HCT116 (cell line): ENCODE results near the gene IGF2BP3. TPM values are rescaled to one million over a fixed set of nuclear protein-coding genes. Genes with fewer than 3 reads are reported as not detected.

ENCODE experiments used
- ATAC-seq: fragments of 200-7000 bp; cut with Tn5 transposase; 2 replicates; pipeline ENCODE4 v1.9.1; 2020; ENCODE audit warnings: mild to moderate bottlenecking, moderate library complexity
- BruUV-seq: library from RNA; stranded (reverse); fragments of 400-500 nt; replicated peaks from 2 replicates; lab custom pipeline; 2021; lab: Mats Ljungman, UMichigan
- CTCF ChIA-PET: fragments of 300-600 bp; sonication (Branson Sonifier 250); formaldehyde crosslinking; loops from one replicate; lab custom pipeline; 2021; ENCODE audit warnings: antibody characterized with exemption; lab: Charles Lee
- POLR2A ChIA-PET: fragments of 300-600, 350-600 bp; sonication (Branson Sonifier 250); formaldehyde crosslinking; loops from one replicate; lab custom pipeline; 2021; ENCODE audit warnings: antibody characterized with exemption; lab: Charles Lee
- RAD21 ChIA-PET, 2 experiments: fragments of 300-600 bp; sonication (Branson Sonifier 250); formaldehyde crosslinking; loops; one replicate each; lab custom pipeline; 2023; ENCODE audit warnings: low total read pairs in 2 of 2; ENCODE audit not compliant: uncharacterized antibody in 2 of 2, unreplicated experiment in 2 of 2, low non-redundant PET in 1 of 2; lab: Charles Lee
- DNase-seq: peaks from one replicate; pipeline ENCODE4 v3.0.0-alpha.2; 2010; ENCODE audit warnings: low read depth, low spot score
- H2AFZ ChIP-seq: fragments of 200-600 bp; shearing (Covaris generic), sonication (generic); 2 replicates; pipeline ENCODE4 v1.6.1; 2017; ENCODE audit warnings: low read depth, mixed run types, mixed read lengths, antibody characterized with exemption, low read length; ENCODE audit not compliant: poor library complexity, severe bottlenecking
- H3K27ac ChIP-seq: 2 replicates; pipeline ENCODE4 v1.5.1; 2012; ENCODE audit warnings: low read depth, low read length
- H3K27me3 ChIP-seq: fragments of 200-600 bp; sonication (generic); 2 replicates; pipeline ENCODE4 v1.6.1; 2016; ENCODE audit warnings: mixed run types, low read length, mixed read lengths; ENCODE audit not compliant: insufficient read depth
- H3K36me3 ChIP-seq, 2 experiments: fragments of 200-500 bp in 1 of 2; fragments of 200-600 bp in 1 of 2; sonication (Bioruptor generic) in 1 of 2; sonication (generic) in 1 of 2; 2 replicates each; pipeline versions ENCODE4 v1.5.1 to v1.6.1; 2014 to 2016; ENCODE audit warnings: low read length in 2 of 2, inconsistent platforms in 1 of 2, mixed read lengths in 1 of 2, mixed run types in 1 of 2; ENCODE audit not compliant: insufficient read depth in 2 of 2, control insufficient read depth in 1 of 2
- H3K4me1 ChIP-seq, 2 experiments: fragments of 200-600 bp in 1 of 2; sonication (generic) in 1 of 2; 2 replicates each; pipeline versions ENCODE4 v1.5.1 to v1.6.1; 2012 to 2017; ENCODE audit warnings: low read length in 2 of 2, inconsistent platforms in 1 of 2, mild to moderate bottlenecking in 1 of 2, mixed read lengths in 1 of 2, mixed run types in 1 of 2, moderate library complexity in 1 of 2; ENCODE audit not compliant: insufficient read depth in 2 of 2, control insufficient read depth in 1 of 2
- H3K4me2 ChIP-seq: fragments of 200-600 bp; sonication (generic); 2 replicates; pipeline ENCODE4 v1.6.1; 2017; ENCODE audit warnings: mixed run types, low read length, mixed read lengths
- H3K4me3 ChIP-seq, 2 experiments: fragments of 200-600 bp in 1 of 2; sonication (generic) in 1 of 2; replicated peaks in 1 of 2; 2 replicates each; pipeline ENCODE4 v1.5.1; 2011 to 2016; ENCODE audit warnings: low read length in 2 of 2, control low read depth in 1 of 2, low read depth in 1 of 2, mild to moderate bottlenecking in 1 of 2, mixed read lengths in 1 of 2, mixed run types in 1 of 2
- H3K79me2 ChIP-seq: fragments of 200-600 bp; sonication (generic); 2 replicates; pipeline ENCODE4 v1.6.1; 2017; ENCODE audit warnings: mild to moderate bottlenecking, mixed run types, low read length, moderate library complexity, mixed read lengths; ENCODE audit not compliant: insufficient read depth
- H3K9ac ChIP-seq: fragments of 200-600 bp; sonication (generic); 2 replicates; pipeline ENCODE4 v1.6.1; 2016; ENCODE audit warnings: low read length, mixed read lengths
- H3K9me2 ChIP-seq: fragments of 200-600 bp; sonication (generic), shearing (Covaris generic); 2 replicates; pipeline ENCODE4 v1.6.1; 2017; ENCODE audit warnings: mixed run types, mild to moderate bottlenecking, moderate library complexity; ENCODE audit not compliant: insufficient read depth
- H3K9me3 ChIP-seq, 2 experiments: fragments of 200-500 bp in 1 of 2; fragments of 200-600 bp in 1 of 2; sonication (Bioruptor generic) in 1 of 2; sonication (generic) in 1 of 2; 2 replicates each; pipeline ENCODE4 v1.6.1; 2014 to 2017; ENCODE audit warnings: low read length in 2 of 2, mixed read lengths in 2 of 2, inconsistent platforms in 1 of 2, low read depth in 1 of 2, mild to moderate bottlenecking in 1 of 2, mixed run types in 1 of 2, moderate library complexity in 1 of 2; ENCODE audit not compliant: control insufficient read depth in 1 of 2, insufficient read depth in 1 of 2
- H4K20me1 ChIP-seq: fragments of 200-600 bp; sonication (generic), shearing (Covaris generic); 2 replicates; pipeline ENCODE4 v1.6.1; 2017; ENCODE audit warnings: mixed run types, mild to moderate bottlenecking, moderate library complexity; ENCODE audit not compliant: insufficient read depth
- EGR1 ChIP-seq: IDR thresholded peaks from 2 replicates; pipeline ENCODE4 v1.6.1; 2012; ENCODE audit warnings: low read depth
- JUND ChIP-seq: IDR thresholded peaks from 2 replicates; pipeline ENCODE4 v1.6.1; 2012
- MAX ChIP-seq: IDR thresholded peaks from 2 replicates; pipeline ENCODE4 v1.6.1; 2012
- YY1 ChIP-seq: IDR thresholded peaks from 2 replicates; pipeline ENCODE4 v1.6.1; 2011; ENCODE audit warnings: low read length, low read depth, moderate library complexity, mild to moderate bottlenecking; ENCODE audit not compliant: insufficient replicate concordance; ENCODE audit errors: extremely low read depth
- ZBTB33 ChIP-seq: IDR thresholded peaks from 2 replicates; pipeline ENCODE4 v1.6.1; 2011; ENCODE audit warnings: mild to moderate bottlenecking, low read length, moderate library complexity; ENCODE audit not compliant: insufficient replicate concordance; ENCODE audit errors: extremely low read depth
- ZNF274 ChIP-seq: fragments of 200-500 bp; sonication (Bioruptor generic); IDR thresholded peaks from 2 replicates; pipeline ENCODE4 v1.6.1; 2014; ENCODE audit warnings: mild to moderate bottlenecking, low read depth, low read length, inconsistent platforms
- intact Hi-C: fragments of 100-400 bp; cut with micrococcal nuclease; formaldehyde crosslinking; loops from 2 replicates; pipeline ENCODE4 v1.10.0; 2022
- total RNA-seq: library from RNA; stranded (reverse); gene quantifications from one replicate; pipeline ENCODE4 v1.2.1, GENCODE V29; 2021; ENCODE audit not compliant: unreplicated experiment

The IGF2BP3 gene
- total RNA-seq, 1 experiment from 2014 or later: 79.1 TPM

DNA sequence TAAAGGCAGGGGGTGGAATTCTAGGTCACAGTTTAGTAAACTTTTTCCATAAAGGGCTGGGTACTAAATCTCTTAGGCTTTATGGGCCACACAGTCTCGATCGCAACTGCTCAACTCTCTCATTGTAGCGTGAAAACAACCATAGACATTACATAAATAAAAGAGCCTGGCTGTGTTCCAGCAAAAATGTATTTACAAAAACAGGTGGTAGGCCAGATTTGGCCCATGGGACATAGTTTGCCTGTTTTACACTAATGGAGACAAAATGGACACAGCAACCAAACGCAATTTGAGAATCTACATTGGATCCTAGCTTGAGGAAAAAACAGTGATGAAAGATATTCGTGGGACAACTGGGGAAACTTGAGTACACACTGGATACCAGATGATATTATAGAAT, 194.4 kb downstream of the IGF2BP3 start:
- RAD21 ChIA-PET: no interaction called here
- Histone ChIP-seq H4K20me1 (no peaks in the 10 kb centered on the region), H3K4me2 (no peak overlapping the region), H3K4me3 (no peak overlapping the region), H3K79me2 (no peaks in the 10 kb centered on the region), H3K4me1 (peaks cover 9 to 20% of the 10 kb centered on the region in 2 experiments; a peak in 3 of 4 replicates), H3K9me2 (no peaks in the 10 kb centered on the region), H3K27me3 (no peaks in the 10 kb centered on the region), H2AFZ (no peak overlapping the region), H3K9me3 (no peaks in the 10 kb centered on the region), H3K27ac (no peak overlapping the region), H3K36me3 (no peaks in the 10 kb centered on the region), H3K9ac (no peak overlapping the region)
- no peak for DNase-seq
- TF ChIP-seq MAX: no peak
- no peak for TF ChIP-seq YY1
- no peak for TF ChIP-seq ZNF274
- TF ChIP-seq EGR1: no peak
- no peak for TF ChIP-seq ZBTB33
- no peak for TF ChIP-seq JUND
- intact Hi-C loops: loop anchor here (10.0 kb wide), 1 partner anchor 191 kb away; no protein-coding TSS in a partner anchor
- POLR2A ChIA-PET: interaction anchor here (1.1 kb wide), 1 partner anchor 19 kb away, joined by 4 read pairs; no protein-coding TSS in a partner anchor
- no peak for ATAC-seq
- BruUV-seq: no TSS peak
- CTCF ChIA-PET: interaction anchor here (0.6 to 1.7 kb wide), 5 partner anchors 23 to 271 kb away, joined by 3 to 9 read pairs (median 4); partner anchors contain the start of gene MALSU1
